Measurements from ENCODE around the gene HOXB2.

DNA sequence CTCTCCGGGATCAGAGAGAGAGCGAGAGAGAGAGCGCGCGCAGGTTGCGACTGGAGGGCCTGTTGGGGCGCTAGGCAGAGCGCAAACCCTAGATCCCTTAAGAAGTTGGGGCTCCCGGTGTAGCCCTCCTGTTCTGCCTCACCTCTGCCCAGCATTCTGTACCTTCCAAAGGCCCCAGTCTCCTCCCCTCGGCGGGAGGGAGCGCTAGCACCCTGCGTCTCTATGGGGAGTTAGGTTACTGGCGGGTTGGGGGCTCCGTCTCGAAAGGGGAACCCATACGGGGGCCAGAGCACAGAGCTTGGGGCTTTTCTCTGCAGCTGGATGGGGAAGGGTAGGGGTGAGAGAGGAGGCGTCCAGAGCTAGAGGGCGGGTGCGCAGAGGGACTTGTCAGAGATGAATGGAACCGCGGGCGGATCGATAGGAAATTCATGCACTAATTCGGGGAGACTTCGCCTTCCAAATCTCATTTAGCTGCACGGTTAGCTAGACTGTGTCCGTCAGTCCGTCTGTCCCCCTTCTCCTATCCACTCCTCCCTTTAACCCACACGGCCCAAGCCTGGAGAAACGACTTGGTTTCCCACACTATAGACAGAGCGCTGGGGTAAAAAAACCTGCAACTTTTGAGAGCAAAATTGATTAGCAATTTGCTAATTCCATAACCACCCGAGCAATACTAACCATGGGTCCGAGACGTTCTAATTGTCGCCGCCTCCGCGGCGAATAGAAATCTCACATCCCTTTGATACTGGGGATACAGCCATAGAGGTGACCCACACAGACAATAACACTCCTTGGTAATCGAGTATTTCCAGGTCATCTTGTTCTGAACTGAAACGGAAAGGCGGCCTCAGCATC lies 33.9 kb upstream of the HOXB2 start:
- TF ChIP-seq, protein P1, sequence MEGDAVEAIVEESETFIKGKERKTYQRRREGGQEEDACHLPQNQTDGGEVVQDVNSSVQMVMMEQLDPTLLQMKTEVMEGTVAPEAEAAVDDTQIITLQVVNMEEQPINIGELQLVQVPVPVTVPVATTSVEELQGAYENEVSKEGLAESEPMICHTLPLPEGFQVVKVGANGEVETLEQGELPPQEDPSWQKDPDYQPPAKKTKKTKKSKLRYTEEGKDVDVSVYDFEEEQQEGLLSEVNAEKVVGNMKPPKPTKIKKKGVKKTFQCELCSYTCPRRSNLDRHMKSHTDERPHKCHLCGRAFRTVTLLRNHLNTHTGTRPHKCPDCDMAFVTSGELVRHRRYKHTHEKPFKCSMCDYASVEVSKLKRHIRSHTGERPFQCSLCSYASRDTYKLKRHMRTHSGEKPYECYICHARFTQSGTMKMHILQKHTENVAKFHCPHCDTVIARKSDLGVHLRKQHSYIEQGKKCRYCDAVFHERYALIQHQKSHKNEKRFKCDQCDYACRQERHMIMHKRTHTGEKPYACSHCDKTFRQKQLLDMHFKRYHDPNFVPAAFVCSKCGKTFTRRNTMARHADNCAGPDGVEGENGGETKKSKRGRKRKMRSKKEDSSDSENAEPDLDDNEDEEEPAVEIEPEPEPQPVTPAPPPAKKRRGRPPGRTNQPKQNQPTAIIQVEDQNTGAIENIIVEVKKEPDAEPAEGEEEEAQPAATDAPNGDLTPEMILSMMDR (conservative IDR thresholded peaks at IDR 0.05), result no peak
- no peak for TF ChIP-seq EZH2 (IDR thresholded peaks at IDR 0.05; ENCODE audit: low read depth)
